Mucosa of descending colon (tissue), 3 donors: Measurements from ENCODE around the gene MCAM. TPM values are rescaled to one million over a fixed set of nuclear protein-coding genes. Genes with fewer than 3 reads are reported as not detected.

Experiments used
- ATAC-seq: fragments of 200-7000 bp; cut with Tn5 transposase; one replicate; pipeline ENCODE4 v1.9.1; 2020; ENCODE audit warnings: mild to moderate bottlenecking, moderate library complexity
- DNase-seq, 3 donors: peaks; one replicate each; pipeline ENCODE4 v3.0.0-alpha.2; 2020
- H3K36me3 ChIP-seq: fragments of 200-600 bp; one replicate; pipeline ENCODE4 v1.8.0; 2021; ENCODE audit warnings: low read depth, mild to moderate bottlenecking
- H3K4me1 ChIP-seq: fragments of 200-600 bp; one replicate; pipeline ENCODE4 v1.8.0; 2021; ENCODE audit warnings: low read depth, mild to moderate bottlenecking
- H3K4me3 ChIP-seq: fragments of 200-600 bp; one replicate; pipeline ENCODE4 v1.8.0; 2021; ENCODE audit warnings: mild to moderate bottlenecking
- H3K9me3 ChIP-seq: fragments of 200-600 bp; one replicate; pipeline ENCODE4 v1.8.0; 2021; ENCODE audit warnings: mild to moderate bottlenecking
- intact Hi-C, 2 donors: fragments of 100-400 bp; cut with DNase I in 1 of 2; cut with micrococcal nuclease in 1 of 2; formaldehyde crosslinking; loops; one replicate each; pipeline versions ENCODE4 v1.11.0 to v1.11.1; 2022; cut with DNase I, micrococcal nuclease
- total RNA-seq, 3 donors: library from RNA; stranded (reverse); fragmentation: NEBNext Ultra II Directional in 2 of 3; extraction: Animal tissue kit (Norgen Biotek cat#: 25700) in 2 of 3; gene quantifications; one replicate each; pipeline versions ENCODE4 v1.2.1 to v1.2.4, GENCODE V29; 2021 to 2023
- TF ChIP-seq, protein P1 (sequence below): fragments of 200-600 bp; IDR thresholded peaks from one replicate; pipeline ENCODE4 v1.8.0; 2022; ENCODE audit warnings: antibody characterized with exemption, mild to moderate bottlenecking
- donor health status: DM: no; HTN: no; CAD: no; lungs with moderate emphysema.
- donor health status: DM: no; HTN: no; CAD: no.
- donor health status: DM: no; HTN: yes; CAD: no.

The MCAM gene
- total RNA-seq, 3 donors from 2014 or later = 9.7 to 186 (median 32.5) TPM

DNA sequence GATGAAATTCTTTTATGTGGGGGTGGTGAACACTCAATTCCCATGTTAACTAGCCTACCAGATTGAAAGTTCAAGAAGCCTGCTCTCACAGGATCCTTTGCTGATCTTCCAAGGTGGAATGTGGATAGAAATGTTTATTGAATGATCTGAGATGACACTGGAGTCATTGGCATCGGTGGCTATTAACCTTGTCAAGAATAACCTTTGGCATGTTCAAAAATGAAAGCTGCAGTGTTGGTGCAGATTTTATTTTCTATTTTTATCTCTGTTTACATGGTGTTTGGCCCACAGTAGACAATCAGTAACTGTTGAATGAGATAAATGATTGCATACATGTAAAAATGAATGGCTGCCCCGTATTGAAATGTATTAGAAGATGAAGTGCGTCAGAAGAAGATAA, 19.0 kb downstream of the MCAM start:
- no peaks in the 10 kb centered on the region for H3K9me3 ChIP-seq
- ATAC-seq (no peak), DNase-seq (no peak)
- intact Hi-C loops = no loop called here
- H3K36me3 ChIP-seq = no peaks in the 10 kb centered on the region
- no peaks in the 10 kb centered on the region for H3K4me1 ChIP-seq
- H3K4me3 ChIP-seq = no peak overlapping the region
- TF ChIP-seq, protein P1, sequence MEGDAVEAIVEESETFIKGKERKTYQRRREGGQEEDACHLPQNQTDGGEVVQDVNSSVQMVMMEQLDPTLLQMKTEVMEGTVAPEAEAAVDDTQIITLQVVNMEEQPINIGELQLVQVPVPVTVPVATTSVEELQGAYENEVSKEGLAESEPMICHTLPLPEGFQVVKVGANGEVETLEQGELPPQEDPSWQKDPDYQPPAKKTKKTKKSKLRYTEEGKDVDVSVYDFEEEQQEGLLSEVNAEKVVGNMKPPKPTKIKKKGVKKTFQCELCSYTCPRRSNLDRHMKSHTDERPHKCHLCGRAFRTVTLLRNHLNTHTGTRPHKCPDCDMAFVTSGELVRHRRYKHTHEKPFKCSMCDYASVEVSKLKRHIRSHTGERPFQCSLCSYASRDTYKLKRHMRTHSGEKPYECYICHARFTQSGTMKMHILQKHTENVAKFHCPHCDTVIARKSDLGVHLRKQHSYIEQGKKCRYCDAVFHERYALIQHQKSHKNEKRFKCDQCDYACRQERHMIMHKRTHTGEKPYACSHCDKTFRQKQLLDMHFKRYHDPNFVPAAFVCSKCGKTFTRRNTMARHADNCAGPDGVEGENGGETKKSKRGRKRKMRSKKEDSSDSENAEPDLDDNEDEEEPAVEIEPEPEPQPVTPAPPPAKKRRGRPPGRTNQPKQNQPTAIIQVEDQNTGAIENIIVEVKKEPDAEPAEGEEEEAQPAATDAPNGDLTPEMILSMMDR = no peak

DNA sequence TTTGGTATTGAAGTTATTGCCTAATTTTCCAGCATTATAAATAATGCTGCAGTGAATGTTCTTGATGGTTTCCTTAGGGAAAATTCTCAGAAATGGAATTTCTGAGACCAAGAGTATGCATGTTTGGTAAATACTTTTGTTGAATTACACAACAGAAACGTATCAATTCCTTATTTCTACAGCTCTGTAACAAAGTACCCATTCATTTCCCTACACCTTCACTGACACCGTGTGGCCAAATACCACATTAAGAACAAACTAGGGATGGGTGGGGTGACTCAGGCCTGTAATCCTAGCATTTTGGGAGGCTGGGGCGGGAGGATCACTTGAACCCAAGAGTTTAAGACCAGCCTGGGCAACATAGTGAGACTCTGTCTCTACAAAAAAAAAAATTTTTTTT, 21.8 kb downstream of the MCAM start:
- no peaks in the 10 kb centered on the region for H3K36me3 ChIP-seq
- TF ChIP-seq, protein P1 = no peak
- H3K4me3 ChIP-seq = no peak overlapping the region
- intact Hi-C loops = no loop called here
- H3K4me1 ChIP-seq = no peaks in the 10 kb centered on the region
- DNase-seq (no peak), ATAC-seq (no peak)
- H3K9me3 ChIP-seq = peaks cover 10% of the 10 kb centered on the region

DNA sequence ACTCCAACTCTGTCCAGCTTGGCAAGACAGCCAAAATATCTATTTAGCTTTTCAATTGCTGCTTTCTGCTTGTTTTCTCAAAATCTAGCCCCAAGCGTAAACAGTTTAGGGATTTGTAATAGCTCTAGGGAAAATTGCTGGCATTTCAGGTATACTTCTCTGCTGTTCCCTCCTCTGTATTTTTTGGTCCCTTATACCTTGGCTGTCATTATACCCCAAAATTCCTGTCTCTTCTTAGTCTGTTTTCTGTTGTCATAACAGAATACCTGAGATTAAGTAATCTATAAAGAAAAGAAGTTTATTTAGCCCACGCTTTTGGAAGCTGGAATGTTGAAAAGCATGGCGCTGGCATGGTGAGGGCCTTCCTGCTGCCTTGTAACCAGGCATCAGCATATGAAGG, 23.5 kb downstream of the MCAM start:
- TF ChIP-seq, protein P1 = no peak
- ATAC-seq = no peak
- H3K36me3 ChIP-seq = no peaks in the 10 kb centered on the region
- H3K9me3 ChIP-seq = peaks cover 11% of the 10 kb centered on the region
- intact Hi-C loops = no loop called here
- no peak overlapping the region for H3K4me3 ChIP-seq
- no peaks in the 10 kb centered on the region for H3K4me1 ChIP-seq
- no peak for DNase-seq

DNA sequence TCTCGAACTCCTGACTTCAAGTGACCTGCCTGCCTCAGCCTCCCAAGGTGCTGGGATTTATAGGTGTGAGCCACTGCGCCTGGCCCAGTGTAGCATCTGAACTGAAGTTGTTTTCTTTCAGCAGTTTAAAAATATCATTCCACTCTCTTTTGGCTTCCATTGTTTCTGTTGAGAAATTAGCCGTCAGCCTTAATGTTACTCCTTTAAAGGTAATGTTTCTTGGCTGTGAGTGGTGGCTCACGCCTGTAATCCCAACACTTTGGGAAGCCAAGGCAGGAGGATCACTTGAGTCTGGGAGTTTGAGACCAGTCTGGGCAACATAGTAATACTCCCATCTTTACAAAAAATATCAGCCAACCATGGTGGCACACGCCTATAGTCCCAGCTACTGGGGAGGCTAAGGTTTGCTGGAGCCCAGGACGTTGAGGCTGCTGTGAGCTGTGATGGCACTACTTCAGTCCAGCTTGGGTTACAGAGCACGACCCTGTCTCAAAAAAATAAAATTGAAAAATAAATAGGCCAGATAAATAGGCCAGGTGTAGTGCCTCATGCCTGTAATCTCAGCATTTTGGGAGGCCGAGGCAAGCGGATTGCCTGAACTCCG, 25.9 kb downstream of the MCAM start:
- Histone ChIP-seq H3K9me3 (peaks cover 11% of the 10 kb centered on the region), H3K4me1 (no peaks in the 10 kb centered on the region), H3K4me3 (no peak overlapping the region), H3K36me3 (no peaks in the 10 kb centered on the region)
- DNase-seq = no peak
- TF ChIP-seq, protein P1 = no peak
- intact Hi-C loops = no loop called here
- no peak for ATAC-seq

DNA sequence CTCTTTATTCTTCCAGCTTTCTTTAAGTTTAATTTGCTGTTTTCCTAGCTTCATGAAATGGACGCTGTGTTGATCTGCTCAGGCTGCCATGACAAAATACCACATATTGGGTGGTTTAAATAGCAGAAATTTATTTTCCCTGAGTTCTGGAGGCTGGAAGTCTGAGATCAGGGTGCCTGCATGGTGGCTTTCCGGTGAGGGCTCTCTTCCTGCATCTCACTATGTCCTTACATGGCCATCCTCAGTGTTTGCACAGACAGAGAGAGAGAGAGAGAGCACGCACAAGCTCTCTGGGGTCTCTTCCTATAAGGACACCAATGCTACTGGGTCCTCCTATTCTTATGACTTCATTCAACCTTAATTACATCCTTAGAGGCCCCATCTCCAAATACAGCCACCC, 28.7 kb downstream of the MCAM start:
- Histone ChIP-seq H3K4me3 (no peak overlapping the region), H3K4me1 (no peaks in the 10 kb centered on the region), H3K36me3 (no peaks in the 10 kb centered on the region), H3K9me3 (peaks cover 11% of the 10 kb centered on the region)
- TF ChIP-seq, protein P1 = no peak
- intact Hi-C loops = no loop called here
- ATAC-seq (no peak), DNase-seq (no peak)

DNA sequence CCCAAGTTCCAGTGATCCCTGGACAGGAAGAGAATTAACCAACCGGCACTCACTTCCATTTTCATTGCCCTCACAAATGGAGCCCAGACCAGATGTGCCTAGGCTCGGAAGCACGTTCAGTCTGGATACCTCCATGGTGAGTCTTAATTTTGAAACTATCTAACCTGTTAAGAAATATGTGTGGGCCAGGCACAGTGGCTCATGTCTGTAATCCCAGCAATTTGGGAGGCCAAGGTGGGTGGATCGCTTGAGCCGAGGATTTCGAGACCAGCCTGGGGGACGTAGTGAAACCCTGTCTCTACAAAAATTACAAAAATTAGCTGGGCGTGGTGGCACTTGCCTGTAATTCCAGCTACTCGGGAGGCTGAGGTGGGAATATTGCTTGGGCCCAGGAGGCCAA, 31.5 kb downstream of the MCAM start:
- ATAC-seq (no peak), DNase-seq (no peak)
- Histone ChIP-seq H3K9me3 (peaks cover 4% of the 10 kb centered on the region), H3K36me3 (no peaks in the 10 kb centered on the region), H3K4me3 (no peak overlapping the region), H3K4me1 (no peaks in the 10 kb centered on the region)
- TF ChIP-seq, protein P1 = no peak
- intact Hi-C loops = no loop called here
